ENCODE data around the gene EHMT1.
A peak's percentile ranks its signal among the peaks of the same experiment; 100 is the strongest.

The EHMT1 gene

DNA sequence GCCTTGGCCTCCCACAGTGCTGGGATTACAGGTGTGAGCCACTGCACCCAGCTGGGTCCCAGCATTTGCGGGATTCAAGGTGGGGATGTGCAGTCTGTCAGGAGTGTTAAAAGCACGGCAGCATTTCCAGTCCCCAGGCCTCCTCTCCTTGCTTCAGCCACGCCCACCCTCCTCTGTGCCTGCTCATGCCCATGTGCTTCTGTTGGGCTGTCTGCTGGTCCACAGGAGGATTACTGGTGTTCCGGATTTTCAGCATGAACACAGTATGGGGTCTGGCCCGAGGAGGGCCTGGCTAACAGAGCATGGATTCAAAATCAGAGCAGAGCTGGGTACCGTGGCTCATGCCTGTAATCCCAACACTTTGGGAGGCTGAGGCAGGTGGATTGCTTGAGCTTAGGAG, 7.9 kb upstream of the EHMT1 start:
- Histone ChIP-seq H3K27ac (peak overlapping the region; percentile 19; the same call in 1 of the 2 replicates), H3K27me3 (ENCODE audit: insufficient read depth, low read depth, severe bottlenecking) (no peaks in the 10 kb centered on the region), H3K9me3 (ENCODE audit: severe bottlenecking) (no peaks in the 10 kb centered on the region), H3K36me3 (peaks cover 22% of the 10 kb centered on the region), H3K4me3 (ENCODE audit: low read depth, low read length) (no peak overlapping the region)
- TF ChIP-seq, protein P1, sequence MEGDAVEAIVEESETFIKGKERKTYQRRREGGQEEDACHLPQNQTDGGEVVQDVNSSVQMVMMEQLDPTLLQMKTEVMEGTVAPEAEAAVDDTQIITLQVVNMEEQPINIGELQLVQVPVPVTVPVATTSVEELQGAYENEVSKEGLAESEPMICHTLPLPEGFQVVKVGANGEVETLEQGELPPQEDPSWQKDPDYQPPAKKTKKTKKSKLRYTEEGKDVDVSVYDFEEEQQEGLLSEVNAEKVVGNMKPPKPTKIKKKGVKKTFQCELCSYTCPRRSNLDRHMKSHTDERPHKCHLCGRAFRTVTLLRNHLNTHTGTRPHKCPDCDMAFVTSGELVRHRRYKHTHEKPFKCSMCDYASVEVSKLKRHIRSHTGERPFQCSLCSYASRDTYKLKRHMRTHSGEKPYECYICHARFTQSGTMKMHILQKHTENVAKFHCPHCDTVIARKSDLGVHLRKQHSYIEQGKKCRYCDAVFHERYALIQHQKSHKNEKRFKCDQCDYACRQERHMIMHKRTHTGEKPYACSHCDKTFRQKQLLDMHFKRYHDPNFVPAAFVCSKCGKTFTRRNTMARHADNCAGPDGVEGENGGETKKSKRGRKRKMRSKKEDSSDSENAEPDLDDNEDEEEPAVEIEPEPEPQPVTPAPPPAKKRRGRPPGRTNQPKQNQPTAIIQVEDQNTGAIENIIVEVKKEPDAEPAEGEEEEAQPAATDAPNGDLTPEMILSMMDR (IDR thresholded peaks at IDR 0.05; ENCODE audit: low read depth, low read length) = no peak
- peak; percentile 62 for DNase-seq

DNA sequence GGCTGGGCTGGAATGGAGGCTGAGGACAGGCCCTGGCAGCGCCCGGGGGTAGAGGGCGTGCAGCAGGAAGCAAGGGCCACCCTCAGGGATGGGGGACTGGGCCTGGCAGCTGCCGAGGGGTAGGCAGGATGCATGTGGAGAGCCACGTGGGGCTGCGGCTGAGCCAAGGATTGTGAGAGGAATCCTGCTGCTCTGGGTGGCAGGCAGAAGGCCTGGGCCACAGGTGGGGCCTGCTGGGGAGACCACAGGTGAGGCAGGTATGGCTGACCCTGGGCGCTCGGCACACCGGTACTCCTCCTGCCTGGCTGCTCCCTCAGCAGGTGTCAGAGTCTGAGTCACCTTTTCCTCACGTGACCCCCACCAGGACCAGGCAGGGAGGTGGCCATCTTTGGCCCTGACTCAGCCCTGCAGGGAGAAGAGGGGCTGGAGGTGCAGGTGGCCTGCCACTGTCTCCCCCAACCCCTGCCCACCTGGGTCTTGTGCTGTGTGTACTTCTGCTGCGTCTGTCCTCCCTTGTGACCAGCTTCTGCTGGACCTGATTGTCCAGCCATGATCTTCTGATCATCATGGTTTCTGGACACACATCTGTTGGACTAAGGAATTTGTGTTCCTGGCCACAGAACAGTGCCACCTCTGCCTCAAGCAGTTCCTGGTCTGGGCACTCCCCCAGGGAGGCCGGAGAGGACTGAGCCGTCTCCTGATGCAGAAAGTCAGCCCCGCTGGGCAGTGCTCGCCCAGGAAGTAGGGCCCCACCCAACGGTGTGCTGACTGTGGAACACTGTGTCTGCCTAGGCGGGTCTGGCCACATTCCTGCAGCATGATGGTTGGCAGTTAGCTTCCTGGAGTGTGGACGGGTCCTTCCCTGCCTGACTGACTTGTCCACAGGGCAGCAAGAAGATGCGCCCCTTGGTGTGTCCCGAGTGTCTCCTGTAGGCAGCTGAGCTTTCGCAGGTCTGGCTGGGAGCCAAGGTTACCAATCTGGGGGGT, 6.9 kb upstream of the EHMT1 start:
- Histone ChIP-seq H3K27me3 (ENCODE audit: insufficient read depth, low read depth, severe bottlenecking) (no peaks in the 10 kb centered on the region), H3K36me3 (peaks cover 32% of the 10 kb centered on the region), H3K9me3 (ENCODE audit: severe bottlenecking) (no peaks in the 10 kb centered on the region), H3K4me3 (ENCODE audit: low read depth, low read length) (no peak overlapping the region), H3K27ac (peak overlapping the region; percentile 19; the same call in 1 of the 2 replicates)
- DNase-seq = no peak
- TF ChIP-seq, protein P1 (IDR thresholded peaks at IDR 0.05; ENCODE audit: low read depth, low read length) = no peak

DNA sequence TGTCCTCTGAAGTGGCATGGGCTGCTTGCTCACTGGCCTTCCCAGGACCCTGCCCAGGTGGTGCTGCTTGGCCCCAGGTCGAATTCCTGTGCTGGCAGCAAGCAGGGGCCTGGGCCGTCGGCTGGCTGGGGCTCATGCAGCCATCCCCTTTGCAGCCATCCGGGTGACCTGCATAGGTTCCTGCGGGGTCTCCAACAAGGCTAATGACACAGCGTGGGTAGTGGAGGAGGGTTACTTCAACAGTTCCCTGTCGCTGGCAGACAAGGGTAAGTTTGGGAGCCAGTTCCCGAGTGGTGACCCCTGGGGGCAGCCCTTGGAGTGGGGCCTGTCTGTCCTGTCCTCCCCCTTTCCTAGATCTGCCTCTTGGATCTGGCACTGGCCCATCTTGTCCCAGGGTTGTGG, 6.1 kb upstream of the EHMT1 start:
- no peak for DNase-seq
- no peak overlapping the region for H3K27ac ChIP-seq
- no peak overlapping the region for H3K4me3 ChIP-seq (ENCODE audit: low read depth, low read length)
- H3K36me3 ChIP-seq = peaks cover 40% of the 10 kb centered on the region
- TF ChIP-seq, protein P1 (IDR thresholded peaks at IDR 0.05; ENCODE audit: low read depth, low read length) = no peak
- H3K9me3 ChIP-seq (ENCODE audit: severe bottlenecking) = no peaks in the 10 kb centered on the region
- H3K27me3 ChIP-seq (ENCODE audit: insufficient read depth, low read depth, severe bottlenecking) = no peaks in the 10 kb centered on the region

DNA sequence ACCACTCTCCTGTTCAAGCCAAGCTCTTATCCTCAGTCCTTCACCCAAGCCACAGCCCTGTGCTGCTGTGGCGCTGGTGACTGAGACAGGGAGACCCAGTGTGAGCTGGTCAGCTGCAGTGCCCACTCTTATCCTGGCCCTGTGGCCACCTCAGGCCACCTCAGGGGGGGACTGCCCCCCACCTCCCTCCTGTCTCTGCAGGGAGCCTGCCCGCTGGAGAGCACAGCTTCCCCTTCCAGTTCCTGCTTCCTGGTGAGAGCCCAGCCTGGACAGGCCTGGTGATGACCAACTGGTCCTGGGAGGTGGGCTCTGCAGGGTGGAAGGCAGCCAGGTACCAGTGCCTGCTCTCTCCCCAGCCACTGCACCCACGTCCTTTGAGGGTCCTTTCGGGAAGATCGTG, 5.5 kb upstream of the EHMT1 start:
- H3K27ac ChIP-seq = no peak overlapping the region

DNA sequence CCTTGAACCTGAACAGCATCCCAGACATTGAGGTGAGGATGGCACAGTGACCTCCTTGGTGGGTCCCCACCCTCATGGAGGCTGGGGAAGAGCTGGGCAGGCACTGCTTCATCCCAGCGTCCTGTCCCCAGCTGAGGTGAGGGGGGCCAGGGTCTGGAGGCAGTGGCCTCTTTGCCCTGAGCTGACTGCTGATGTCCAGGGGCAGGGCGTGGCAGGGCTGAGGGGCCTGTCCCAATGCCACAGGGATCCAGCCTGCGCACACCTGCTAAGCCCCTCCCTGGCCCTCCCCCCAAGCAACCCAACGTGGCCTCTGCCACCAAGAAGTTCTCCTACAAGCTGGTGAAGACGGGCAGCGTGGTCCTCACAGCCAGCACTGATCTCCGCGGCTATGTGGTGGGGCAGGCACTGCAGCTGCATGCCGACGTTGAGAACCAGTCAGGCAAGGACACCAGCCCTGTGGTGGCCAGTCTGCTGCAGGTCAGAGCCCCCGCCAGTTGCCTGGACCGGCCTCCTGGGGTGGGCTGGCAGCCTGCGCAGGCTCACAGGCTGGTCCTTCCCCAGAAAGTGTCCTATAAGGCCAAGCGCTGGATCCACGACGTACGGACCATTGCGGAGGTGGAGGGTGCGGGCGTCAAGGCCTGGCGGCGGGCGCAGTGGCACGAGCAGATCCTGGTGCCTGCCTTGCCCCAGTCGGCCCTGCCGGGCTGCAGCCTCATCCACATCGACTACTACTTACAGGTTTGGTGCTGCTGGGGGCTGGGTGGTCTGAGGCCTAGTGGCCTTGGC, 4.9 kb upstream of the EHMT1 start:
- no peak for DNase-seq
- Histone ChIP-seq H3K9me3 (ENCODE audit: severe bottlenecking) (no peaks in the 10 kb centered on the region), H3K36me3 (peaks cover 44% of the 10 kb centered on the region), H3K4me3 (ENCODE audit: low read depth, low read length) (no peak overlapping the region), H3K27me3 (ENCODE audit: insufficient read depth, low read depth, severe bottlenecking) (no peaks in the 10 kb centered on the region), H3K27ac (no peak overlapping the region)
- TF ChIP-seq, protein P1 (IDR thresholded peaks at IDR 0.05; ENCODE audit: low read depth, low read length) = no peak

More for the DNA sequence above, 5.5 kb upstream of the EHMT1 start:
- TF ChIP-seq, protein P1 (IDR thresholded peaks at IDR 0.05; ENCODE audit: low read depth, low read length) = no peak
- Histone ChIP-seq H3K9me3 (ENCODE audit: severe bottlenecking) (no peaks in the 10 kb centered on the region), H3K4me3 (ENCODE audit: low read depth, low read length) (no peak overlapping the region), H3K27me3 (ENCODE audit: insufficient read depth, low read depth, severe bottlenecking) (no peaks in the 10 kb centered on the region), H3K36me3 (peaks cover 41% of the 10 kb centered on the region)
- no peak for DNase-seq
